Activated T-cell treated with anti-CD3 and anti-CD28 coated beads for 4 hours (primary cell): ENCODE results near the gene NCOA3.
"Not testable (repeated sequence)": the region's sequence is repeated elsewhere in the genome, so short reads cannot be mapped to it uniquely, and the experiment has no call there.

Source experiments
- DNase-seq: peaks from one replicate; pipeline ENCODE4 v3.0.0-alpha.2; 2020

The NCOA3 gene

GRCh38 chr20:47501482-47502270 lies at the start of gene NCOA3:
NCOA3 (plus strand) TSS chr20:47501887; CDS start chr20:47622248, 120,361 bp downstream.
- DNase-seq = peak; percentile 87

- no peak for DNase-seq
Observed at GRCh38 chr20:47452736-47453161, 48.9 kb upstream of the NCOA3 start.

GRCh38 chr20:47453167-47453782 lies 48.4 kb upstream of the NCOA3 start:
- DNase-seq = no peak

- DNase-seq = no peak
Observed at GRCh38 chr20:47454298-47455132, 47.2 kb upstream of the NCOA3 start.

- no peak for DNase-seq
Observed at GRCh38 chr20:47455133-47456040, 46.3 kb upstream of the NCOA3 start.

- DNase-seq = no peak
Observed at GRCh38 chr20:47456041-47456537, 45.6 kb upstream of the NCOA3 start.

- no peak for DNase-seq
Observed at GRCh38 chr20:47456952-47457724, 44.5 kb upstream of the NCOA3 start.

- DNase-seq = not testable (repeated sequence)
Observed at GRCh38 chr20:47458280-47459050, 43.2 kb upstream of the NCOA3 start.

- DNase-seq = no peak
Observed at GRCh38 chr20:47459344-47460073, 42.2 kb upstream of the NCOA3 start.

GRCh38 chr20:47460761-47461112 lies 41.0 kb upstream of the NCOA3 start:
- DNase-seq = not testable (repeated sequence)

- no peak for DNase-seq
Observed at GRCh38 chr20:47461120-47461685, 40.5 kb upstream of the NCOA3 start.

- not testable (repeated sequence) for DNase-seq
Observed at GRCh38 chr20:47461906-47462305, 39.8 kb upstream of the NCOA3 start.

GRCh38 chr20:47464380-47465101 lies 37.1 kb upstream of the NCOA3 start:
- DNase-seq = no peak

- DNase-seq = no peak
Observed at GRCh38 chr20:47465335-47466090, 36.2 kb upstream of the NCOA3 start.

- DNase-seq = no peak
Observed at GRCh38 chr20:47466213-47466612, 35.5 kb upstream of the NCOA3 start.

GRCh38 chr20:47466704-47467459 lies 34.8 kb upstream of the NCOA3 start:
- DNase-seq = no peak
